Heart right ventricle (tissue), 16 donors: ENCODE results near the gene VARS1. TPM values are rescaled to one million over a fixed set of nuclear protein-coding genes. Genes with fewer than 3 reads are reported as not detected.
"Not testable (repeated sequence)": the region's sequence is repeated elsewhere in the genome, so short reads cannot be mapped to it uniquely, and the experiment has no call there.

Experiments
- ATAC-seq, 8 donors: fragments of 200-7000 bp; cut with Tn5 transposase; one replicate each; pipeline ENCODE4 v1.9.1; 2020; ENCODE audit warnings: mild to moderate bottlenecking in 8 of 8, moderate library complexity in 8 of 8, moderate number of reproducible peaks in 1 of 8
- DNase-seq, 2 donors: peaks; one replicate each; pipeline ENCODE4 v3.0.0-alpha.2; 2020
- H3K27ac ChIP-seq, 10 donors: fragments of 200-600 bp; sonication (generic) in 2 of 10; one replicate each; pipeline versions ENCODE4 v1.5.0 to v1.8.0; 2020 to 2022; ENCODE audit warnings: mild to moderate bottlenecking in 3 of 10
- H3K27me3 ChIP-seq, 7 donors: fragments of 200-600 bp; one replicate each; pipeline ENCODE4 v1.8.0; 2021 to 2022; ENCODE audit warnings: mild to moderate bottlenecking in 2 of 7
- H3K36me3 ChIP-seq, 9 donors: fragments of 200-600 bp; sonication (generic) in 1 of 9; one replicate each; pipeline versions ENCODE4 v1.5.0 to v1.8.0; 2020 to 2022; ENCODE audit warnings: mild to moderate bottlenecking in 2 of 9
- H3K4me1 ChIP-seq, 9 donors: fragments of 200-600 bp; sonication (generic) in 1 of 9; one replicate each; pipeline versions ENCODE4 v1.5.0 to v1.8.0; 2020 to 2022; ENCODE audit warnings: mild to moderate bottlenecking in 4 of 9
- H3K4me3 ChIP-seq, 10 donors: fragments of 200-600 bp; sonication (generic) in 2 of 10; one replicate each; pipeline versions ENCODE4 v1.5.0 to v1.8.0; 2020 to 2022; ENCODE audit warnings: mild to moderate bottlenecking in 7 of 10, moderate library complexity in 2 of 10
- H3K9me3 ChIP-seq, 11 donors: fragments of 200-600 bp in 10 of 11; sonication (generic) in 2 of 11; one replicate each; pipeline versions ENCODE4 v1.5.0 to v1.8.0; 2013 to 2022; ENCODE audit warnings: mild to moderate bottlenecking in 2 of 11, control low read depth in 1 of 11, moderate library complexity in 1 of 11
- CTCF ChIP-seq, 9 donors: fragments of 200-600 bp; sonication (generic) in 2 of 9; IDR thresholded peaks; one replicate each; pipeline versions ENCODE4 v1.5.0 to v1.8.0; 2021 to 2022; ENCODE audit warnings: antibody characterized with exemption in 9 of 9, mild to moderate bottlenecking in 5 of 9, moderate library complexity in 1 of 9
- WGBS, 2 donors: extraction: QIAGEN DNeasy Blood & Tissue Kit; methylation state at CpG; one replicate each; pipeline ENCODE4 v1.1.7; 2013; ENCODE audit warnings: inconsistent platforms in 1 of 2; 5-methylcytosine and 5-hydroxymethylcytosine counted together
- intact Hi-C, 10 donors: fragments of 100-400 bp; cut with DNase I; formaldehyde crosslinking; loops; one replicate each; pipeline versions ENCODE4 v1.11.1 to v1.14.2; 2022
- polyA plus RNA-seq, 2 donors: library from polyadenylated mRNA; stranded (reverse); fragments of 200-250 nt; gene quantifications; one replicate each; pipeline ENCODE4 v1.2.3, GENCODE V29; 2013
- total RNA-seq, 10 donors: library from RNA; stranded (reverse); fragmentation: NEBNext Ultra II Directional in 3 of 10; extraction: Animal tissue kit (Norgen Biotek cat#: 25700) in 3 of 10; gene quantifications; one replicate each; pipeline versions ENCODE4 v1.2.1 to v1.2.4, GENCODE V29; 2021 to 2023
- donor health status: Arrhythmogenic right ventricular cardiomyopathy.
- donor health status: ischemic (EF 13 %, LVEDD 7.1; RV severe dilation, severe dysfunction).
- donor health status: healthy with polysubstance abuse.
- donor health status: DM: no; HTN: yes; CAD: no.
- donor health status: DM: no; HTN: no; CAD: no.
- donor health status: ischemic (EF 25% LVEDD 6.9; RV normal size, moderate dysfunction).
- donor health status: ischemic (EF 25% LVEDD 5.7; RV mildly dilated, moderate dysfunction).
- donor health status: healthy.
- donor health status: DM: yes; HTN: yes; CAD: no.
- donor health status: Ischemic cardiomyopathy.
- donor health status: ischemic (EF 35%, LVEDD 5.7; RV mildly dilated, moderate dysfunction).
- donor health status: nonischemic (EF 11% LVEDD 7.7; RV severe dilation, severe dysfunction).
- donor health status: DM: yes; HTN: yes; CAD: no.
- donor health status: PGD.
- donor health status: ischemic (EF 29% LVEDD 5.4; RV normal size, mild dysfunction).
- donor health status: nonischemic (EF 23%, LVEDD 6.1; RV moderate dilation, normal function).

Gene VARS1
- total and polyA plus RNA-seq, 12 donors: 22.4 to 44.0 (median 29.5) TPM

GRCh38 chr6:31826793-31827285 is 31.3 kb upstream of the VARS1 start:
- H3K4me1 ChIP-seq: peaks cover 9 to 52% (median 42%) of the 10 kb centered on the region in 9 donors
- peak; percentile 84 to 89 for DNase-seq
- H3K27me3 ChIP-seq: no peaks in the 10 kb centered on the region
- H3K27ac ChIP-seq: peak overlapping the region; percentile 85 to 99 (median 96)
- H3K36me3 ChIP-seq: no peaks in the 10 kb centered on the region
- intact Hi-C loops: loop anchor here in 3 of 10 donors (2.0 to 10.0 kb wide), 3 partner anchors 32 to 282 kb away; partner anchors contain the start of genes ATP6V1G2 (in 1 of the 3), CLIC1 (in 1 of the 3), DDX39B (in 1 of the 3) and NFKBIL1 (in 1 of the 3)
- no peaks in the 10 kb centered on the region for H3K9me3 ChIP-seq
- TF ChIP-seq CTCF (IDR thresholded peaks at IDR 0.05): no peak
- H3K4me3 ChIP-seq: peak overlapping the region; percentile 3 to 78 (median 66)
- 0 to 1% methylated on average over 13 of the region's 13 CpGs for WGBS, 2 donors
- peak; percentile 30 to 61 (median 55) for ATAC-seq

DNA sequence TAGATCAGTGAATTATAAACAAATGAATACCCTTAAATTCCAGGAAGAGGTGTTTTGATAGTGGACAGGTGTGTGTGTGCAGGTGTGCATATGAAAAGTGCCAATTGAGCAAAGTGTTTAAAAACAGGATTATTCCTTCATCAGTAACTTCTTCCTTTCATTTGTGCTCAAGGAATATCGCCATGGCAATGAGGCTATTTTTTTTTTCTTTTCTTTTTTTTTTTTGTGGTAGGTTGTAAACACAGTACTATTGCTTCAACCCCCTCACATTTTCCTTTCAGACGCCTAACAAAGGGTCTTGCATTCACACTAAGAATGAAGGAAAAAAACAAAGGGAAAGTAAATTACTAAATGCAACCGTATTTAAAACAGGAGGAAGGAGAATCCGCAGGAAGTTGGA is 30.0 kb upstream of the VARS1 start:
- DNase-seq: no peak
- H3K27me3 ChIP-seq: no peaks in the 10 kb centered on the region
- no peaks in the 10 kb centered on the region for H3K36me3 ChIP-seq
- intact Hi-C loops: loop anchor here in 2 of 10 donors (5.0 to 10.0 kb wide), 2 partner anchors 88 to 281 kb away; partner anchors contain the start of genes ATP6V1G2 (in 1 of the 2), CLIC1 (in 1 of the 2), DDX39B (in 1 of the 2) and NFKBIL1 (in 1 of the 2)
- 77 to 78% methylated on average over 4 of the region's 4 CpGs for WGBS, 2 donors
- H3K27ac ChIP-seq: peak overlapping the region in 7 of 10 donors; percentile 89 to 99 (median 97)
- TF ChIP-seq CTCF (IDR thresholded peaks at IDR 0.05): no peak
- ATAC-seq: no peak
- no peaks in the 10 kb centered on the region for H3K9me3 ChIP-seq
- H3K4me3 ChIP-seq: peak overlapping the region in 1 of 10 donors; percentile 75
- H3K4me1 ChIP-seq: peaks cover 14 to 50% (median 41%) of the 10 kb centered on the region in 9 donors

- intact Hi-C loops: loop anchor here in 1 of 10 donors (10.0 kb wide), 1 partner anchor 279 kb away; the partner anchor contains the start of genes ATP6V1G2, DDX39B and NFKBIL1
- 88 to 90% methylated on average over 9 of the region's 9 CpGs for WGBS, 2 donors
- Histone ChIP-seq H3K27ac (peak overlapping the region; percentile 5 to 99 (median 98)), H3K4me1 (peaks cover 14 to 66% (median 53%) of the 10 kb centered on the region in 9 donors), H3K4me3 (peak overlapping the region in 1 of 10 donors; percentile 6)
- not testable (repeated sequence) for H3K27me3 ChIP-seq, H3K36me3 ChIP-seq, DNase-seq, H3K9me3 ChIP-seq, ATAC-seq
Measured at GRCh38 chr6:31823592-31824196, 28.1 kb upstream of the VARS1 start.

- Histone ChIP-seq H3K4me3 (peak overlapping the region; percentile 36 to 73 (median 56)), H3K27me3 (no peaks in the 10 kb centered on the region), H3K36me3 (no peaks in the 10 kb centered on the region), H3K27ac (peak overlapping the region; percentile 93 to 99 (median 98)), H3K4me1 (peaks cover 16 to 80% (median 62%) of the 10 kb centered on the region in 9 donors), H3K9me3 (no peaks in the 10 kb centered on the region)
- peak; percentile 78 to 88 for DNase-seq
- ATAC-seq: peak; percentile 57 to 78 (median 72)
- WGBS, 2 donors: 1 to 2% methylated on average over 24 of the region's 25 CpGs
- no peak for TF ChIP-seq CTCF (IDR thresholded peaks at IDR 0.05)
- intact Hi-C loops: loop anchor here in 1 of 10 donors (10.0 kb wide), 1 partner anchor 277 kb away; the partner anchor contains the start of genes ATP6V1G2, DDX39B and NFKBIL1
Measured at GRCh38 chr6:31822036-31822821, 26.7 kb upstream of the VARS1 start.
